Activated T-helper 2 cell treated with anti-CD3 and anti-CD28 coated beads, Interferon-gamma antibody, Interleukin-2, Interleukin-4, amounts not matched to agents 10 μg/mL and 5 μg/mL and 100 μg/mL, durations not matched to agents 14 hours and 24 hours and 36 hours (primary cell): ENCODE measurements around the gene IL15. TPM values are rescaled to one million over a fixed set of nuclear protein-coding genes. Genes with fewer than 3 reads are reported as not detected.
"Not testable (repeated sequence)": the region's sequence is repeated elsewhere in the genome, so short reads cannot be mapped to it uniquely, and the experiment has no call there.

Source experiments
- DNase-seq: peaks from one replicate; pipeline ENCODE4 v3.0.0; 2021; ENCODE audit warnings: low spot score
- H3K27ac Mint-ChIP-seq: one replicate; pipeline ENCODE4 v1.8.0; 2021; ENCODE audit warnings: mixed read lengths
- H3K27me3 Mint-ChIP-seq: one replicate; pipeline ENCODE4 v1.8.0; 2021; ENCODE audit warnings: low read depth, mixed read lengths
- H3K36me3 Mint-ChIP-seq: one replicate; pipeline ENCODE4 v1.8.0; 2021; ENCODE audit warnings: low read depth, mixed read lengths
- H3K4me1 Mint-ChIP-seq: one replicate; pipeline ENCODE4 v1.8.0; 2021; ENCODE audit warnings: low read depth, mixed read lengths
- H3K4me3 Mint-ChIP-seq: one replicate; pipeline ENCODE4 v1.8.0; 2021; ENCODE audit warnings: low read depth, mild to moderate bottlenecking, moderate library complexity, mixed read lengths
- H3K9me3 Mint-ChIP-seq: one replicate; pipeline ENCODE4 v1.8.0; 2021; ENCODE audit warnings: mixed read lengths
- intact Hi-C: fragments of 100-400 bp; cut with micrococcal nuclease; formaldehyde crosslinking; loops from one replicate; pipeline ENCODE4 v1.15.1; 2023
- total RNA-seq: library from RNA; stranded (reverse); gene quantifications from 2 replicates; pipeline ENCODE4 v1.2.3, GENCODE V29; 2022

Gene IL15
- total RNA-seq, 1 donor from 2014 or later: 0.59 TPM

DNA sequence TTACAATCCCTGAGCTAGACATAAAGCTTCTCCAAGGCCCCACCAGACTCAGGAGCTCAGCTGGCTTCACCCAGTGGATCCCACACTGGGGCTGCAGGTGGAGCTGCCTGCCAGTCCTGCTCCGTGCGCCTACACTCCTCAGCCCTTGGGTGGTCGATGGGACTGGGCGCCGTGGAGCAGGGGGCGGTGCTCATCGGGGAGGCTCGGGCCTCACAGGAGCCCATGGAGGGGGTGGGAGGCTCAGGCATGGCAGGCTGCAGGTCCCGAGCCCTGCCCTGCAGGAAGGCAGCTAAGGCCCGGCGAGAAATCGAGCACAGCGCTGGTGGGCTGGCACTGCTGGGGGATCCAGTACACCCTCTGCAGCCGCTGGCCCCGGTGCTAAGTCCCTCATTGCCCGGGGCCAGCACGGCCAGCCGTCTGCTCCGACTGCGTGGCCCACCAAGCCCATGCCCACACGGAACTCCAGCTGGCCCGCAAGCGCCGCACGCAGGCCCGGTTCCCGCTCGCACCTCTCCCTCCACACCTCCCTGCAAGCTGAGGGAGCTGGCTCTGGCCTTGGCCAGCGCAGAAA lies 53.4 kb downstream of the IL15 start:
- H3K9me3 Mint-ChIP-seq, H3K27ac Mint-ChIP-seq, H3K36me3 Mint-ChIP-seq, DNase-seq, intact Hi-C loops, H3K27me3 Mint-ChIP-seq, H3K4me1 Mint-ChIP-seq, H3K4me3 Mint-ChIP-seq: not testable (repeated sequence)

DNA sequence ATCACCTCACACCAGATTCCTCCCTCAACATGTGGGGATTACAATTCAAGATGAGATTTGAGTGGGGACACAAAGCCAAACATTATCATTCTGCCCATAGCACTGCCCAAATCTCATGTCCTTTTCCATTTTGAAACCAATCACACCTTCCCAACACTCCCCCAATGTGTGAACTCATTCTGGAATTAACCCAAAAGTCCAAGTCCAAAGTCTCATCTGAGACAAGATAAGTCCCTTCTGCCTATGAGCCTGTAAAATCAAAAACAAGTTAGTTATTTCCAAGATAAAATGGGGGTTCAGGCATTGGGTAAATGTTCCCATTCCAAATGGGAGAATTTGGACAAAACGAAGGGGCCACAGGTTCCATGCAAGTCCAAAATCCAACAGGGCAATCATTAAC lies 54.9 kb downstream of the IL15 start:
- DNase-seq, H3K9me3 Mint-ChIP-seq, H3K4me1 Mint-ChIP-seq, H3K27me3 Mint-ChIP-seq, intact Hi-C loops, H3K4me3 Mint-ChIP-seq, H3K27ac Mint-ChIP-seq, H3K36me3 Mint-ChIP-seq: not testable (repeated sequence)

DNA sequence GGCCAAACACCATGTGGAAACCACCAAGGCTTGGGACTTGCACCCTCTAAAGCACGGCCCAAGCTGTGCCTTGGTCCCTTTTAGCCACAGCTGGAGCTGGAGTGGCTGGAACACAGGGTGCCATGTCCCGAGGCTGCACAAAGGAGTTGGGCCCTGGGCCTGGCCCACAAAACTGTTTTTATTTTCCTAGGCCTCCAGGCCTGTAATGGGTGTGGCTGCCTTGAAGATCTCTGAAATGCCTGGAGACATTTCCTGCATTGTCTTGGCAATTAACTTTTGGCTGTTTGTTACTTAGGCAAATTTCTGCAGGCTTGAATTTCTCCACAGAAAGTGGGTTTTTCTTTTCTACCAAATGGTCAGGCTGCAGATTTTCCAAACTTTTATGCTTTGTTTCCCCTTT lies 55.7 kb downstream of the IL15 start:
- no peaks in the 10 kb centered on the region for H3K9me3 Mint-ChIP-seq
- no peak overlapping the region for H3K27ac Mint-ChIP-seq
- no peaks in the 10 kb centered on the region for H3K4me1 Mint-ChIP-seq
- no peaks in the 10 kb centered on the region for H3K27me3 Mint-ChIP-seq
- no peaks in the 10 kb centered on the region for H3K36me3 Mint-ChIP-seq
- intact Hi-C loops: no loop called here
- no peak overlapping the region for H3K4me3 Mint-ChIP-seq
- DNase-seq: no peak

DNA sequence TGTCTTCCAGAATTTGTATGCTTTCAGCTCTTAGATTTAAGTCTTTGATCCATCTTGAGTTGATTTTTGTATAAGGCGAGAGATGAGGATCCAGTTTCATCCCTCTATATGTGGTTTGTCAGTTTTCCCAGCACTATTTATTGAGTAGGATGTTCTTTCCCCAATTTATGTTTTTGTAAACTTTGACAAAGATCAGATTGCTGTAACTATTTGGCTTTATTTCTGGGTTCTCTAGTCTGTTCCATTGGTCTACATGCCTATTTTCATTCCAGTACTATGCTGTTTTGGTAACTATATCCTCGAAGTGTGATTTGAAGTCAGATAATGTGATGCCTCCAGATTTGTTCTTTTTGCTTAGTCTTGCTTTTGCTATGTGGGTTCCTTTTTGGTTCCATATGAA lies 60.7 kb downstream of the IL15 start:
- Mint-ChIP-seq H3K27ac (no peak overlapping the region), H3K9me3 (no peaks in the 10 kb centered on the region), H3K4me3 (no peak overlapping the region), H3K4me1 (no peaks in the 10 kb centered on the region), H3K36me3 (no peaks in the 10 kb centered on the region), H3K27me3 (no peaks in the 10 kb centered on the region)
- DNase-seq: no peak
- intact Hi-C loops: no loop called here

DNA sequence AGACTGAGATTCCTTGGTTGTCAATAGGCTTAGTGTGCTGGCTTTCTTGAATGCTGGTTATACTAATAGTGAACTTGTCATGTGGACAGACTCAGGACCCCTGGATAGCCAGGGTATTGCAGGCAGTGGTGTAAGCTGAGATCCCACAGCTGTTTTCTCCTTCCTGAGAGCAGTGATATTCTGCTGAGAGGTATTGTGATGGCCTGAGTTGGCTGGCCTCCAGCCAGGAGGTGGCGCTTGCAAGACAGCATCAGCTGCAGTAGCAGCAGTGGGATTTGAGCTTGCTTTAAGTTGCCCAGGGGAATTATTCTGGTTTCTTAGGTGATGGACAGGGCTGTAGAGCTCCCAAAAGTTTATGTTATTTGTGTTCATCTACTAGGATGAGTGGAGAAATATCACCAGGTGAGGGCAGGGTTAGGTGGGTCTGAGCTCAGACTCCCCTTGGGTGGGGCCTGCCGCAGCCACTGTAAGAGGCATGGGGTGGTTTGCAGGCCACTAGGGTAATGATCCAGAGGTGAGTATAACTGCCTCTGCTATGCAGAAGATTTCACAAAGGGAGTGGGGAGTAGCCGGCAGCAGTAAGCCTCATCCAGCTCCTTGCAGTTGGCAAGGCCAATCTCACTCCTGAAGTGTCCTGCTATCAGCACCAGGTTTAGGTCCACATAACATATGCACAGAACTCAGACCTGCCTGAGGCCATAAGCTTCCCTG lies 66.2 kb downstream of the IL15 start:
- intact Hi-C loops: loop anchor here (2.0 kb wide), 1 partner anchor 1144 kb away; the partner anchor contains the start of gene INPP4B
- Mint-ChIP-seq H3K27me3 (no peaks in the 10 kb centered on the region), H3K4me3 (no peak overlapping the region), H3K27ac (no peak overlapping the region), H3K4me1 (peaks cover 3% of the 10 kb centered on the region), H3K9me3 (no peaks in the 10 kb centered on the region), H3K36me3 (no peaks in the 10 kb centered on the region)
- DNase-seq: no peak

DNA sequence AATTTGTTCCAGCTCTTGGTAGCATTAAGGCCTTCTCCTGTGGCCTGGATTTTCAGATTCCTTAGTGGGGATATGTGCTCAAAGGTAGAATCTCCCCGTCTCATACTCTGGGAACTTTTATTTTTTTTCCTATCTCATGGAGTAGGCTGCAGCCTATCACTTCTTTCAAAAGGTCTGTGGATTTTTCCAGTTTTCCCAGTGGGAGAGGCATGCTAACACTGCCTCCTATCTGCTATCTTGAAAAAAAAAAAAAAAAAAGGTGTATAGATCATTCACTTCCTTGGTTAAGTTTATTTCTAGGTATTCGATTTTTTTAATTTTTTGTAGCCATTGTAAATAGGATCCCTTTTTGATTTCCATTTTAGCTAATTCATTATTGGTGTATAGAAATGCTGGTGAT lies 67.1 kb downstream of the IL15 start:
- Mint-ChIP-seq H3K4me1 (peaks cover 3% of the 10 kb centered on the region), H3K27ac (no peak overlapping the region), H3K27me3 (no peaks in the 10 kb centered on the region), H3K9me3 (no peaks in the 10 kb centered on the region), H3K4me3 (no peak overlapping the region), H3K36me3 (no peaks in the 10 kb centered on the region)
- DNase-seq: no peak
- intact Hi-C loops: loop anchor here (2.0 kb wide), 1 partner anchor 1143 kb away; the partner anchor contains the start of gene INPP4B

DNA sequence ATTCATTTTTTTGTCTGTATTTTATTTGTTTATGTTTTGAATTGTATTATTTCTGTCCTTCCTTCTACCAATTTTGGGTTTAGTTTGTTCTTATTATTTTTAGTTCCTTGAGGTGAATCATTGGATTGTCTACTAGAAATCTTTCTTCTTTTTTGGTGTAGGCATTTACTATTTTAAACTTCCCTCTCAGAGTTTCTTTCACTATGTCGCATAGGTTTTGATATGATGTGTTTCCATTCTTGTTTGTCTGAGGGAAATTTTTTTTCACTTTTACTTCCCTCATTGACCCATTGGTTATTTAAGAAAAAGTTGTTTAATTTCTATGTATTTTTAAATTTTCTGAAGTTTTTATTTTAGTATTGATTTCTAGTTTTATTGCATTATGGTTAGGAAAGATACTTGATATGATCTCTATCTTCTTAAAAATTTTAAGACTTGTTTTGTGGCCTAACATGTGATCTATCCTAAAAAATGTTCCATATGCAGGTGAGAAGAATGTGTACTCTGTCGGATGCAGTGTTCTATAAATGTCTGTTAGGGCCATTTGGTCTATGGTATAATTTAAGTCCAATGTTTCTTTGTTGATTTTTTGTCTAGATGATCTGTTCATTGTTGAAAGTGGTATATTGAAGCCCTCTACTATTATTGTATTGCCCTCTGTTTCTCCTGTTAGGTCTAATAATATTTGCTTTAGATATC lies 68.8 kb downstream of the IL15 start:
- Mint-ChIP-seq H3K36me3 (no peaks in the 10 kb centered on the region), H3K4me1 (peaks cover 3% of the 10 kb centered on the region), H3K9me3 (no peaks in the 10 kb centered on the region), H3K27me3 (no peaks in the 10 kb centered on the region), H3K27ac (no peak overlapping the region), H3K4me3 (no peak overlapping the region)
- intact Hi-C loops: loop anchor here (5.0 kb wide), 1 partner anchor 67 kb away; no protein-coding TSS in a partner anchor
- no peak for DNase-seq

DNA sequence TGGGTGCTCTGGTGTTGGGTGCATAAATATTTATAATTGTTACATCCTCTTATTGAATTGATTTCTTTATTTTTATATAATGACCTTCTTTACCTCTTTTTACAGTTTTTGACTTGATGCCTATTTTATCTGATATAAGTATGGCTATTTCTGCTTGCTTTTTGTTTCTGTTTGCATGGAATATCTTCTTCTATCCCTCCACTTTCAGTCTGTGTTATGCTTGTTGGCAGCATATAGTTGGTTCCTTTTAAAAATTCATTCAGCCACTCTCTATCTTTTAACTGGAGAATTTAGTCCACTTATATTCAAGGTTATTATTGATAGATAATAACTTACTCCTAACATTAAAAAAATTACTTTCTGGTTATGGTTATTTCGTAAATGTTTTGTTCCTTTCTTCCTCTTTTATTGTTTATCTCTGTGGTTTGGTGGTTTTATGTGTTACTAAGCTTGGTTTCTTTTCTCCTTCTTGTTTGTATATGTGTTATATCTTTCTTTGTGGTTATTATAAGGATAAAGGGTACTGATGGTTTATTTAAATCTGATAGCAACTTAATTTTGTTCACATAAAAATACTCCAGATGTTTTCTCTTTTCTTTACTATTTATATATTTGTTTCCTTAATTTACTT lies 69.5 kb downstream of the IL15 start:
- H3K36me3 Mint-ChIP-seq: no peaks in the 10 kb centered on the region
- H3K9me3 Mint-ChIP-seq: no peaks in the 10 kb centered on the region
- no peak for DNase-seq
- intact Hi-C loops: loop anchor here (5.0 kb wide), 1 partner anchor 66 kb away; no protein-coding TSS in a partner anchor
- H3K27ac Mint-ChIP-seq: no peak overlapping the region
- H3K4me1 Mint-ChIP-seq: peaks cover 3% of the 10 kb centered on the region
- H3K4me3 Mint-ChIP-seq: no peak overlapping the region
- H3K27me3 Mint-ChIP-seq: no peaks in the 10 kb centered on the region

DNA sequence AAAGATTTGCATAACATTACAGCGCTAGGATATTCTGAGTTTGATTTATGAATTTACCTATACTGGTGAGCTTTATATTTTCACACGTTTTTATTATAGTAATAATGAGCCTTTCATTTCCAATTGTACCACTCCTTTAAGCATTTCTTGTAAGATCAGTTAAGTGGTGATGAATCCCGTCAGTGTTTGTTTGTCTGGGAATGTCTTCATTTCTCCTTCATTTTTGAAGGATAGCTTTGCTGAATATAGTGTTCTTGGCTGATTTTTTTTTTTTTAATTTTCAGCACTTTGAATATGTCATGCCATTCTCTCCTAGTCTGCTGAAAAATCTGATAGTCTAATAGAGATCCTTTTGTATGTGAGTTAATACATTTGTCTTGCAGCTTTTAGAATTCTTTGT lies 70.1 kb downstream of the IL15 start:
- Mint-ChIP-seq H3K4me1 (peaks cover 3% of the 10 kb centered on the region), H3K9me3 (no peaks in the 10 kb centered on the region), H3K36me3 (no peaks in the 10 kb centered on the region), H3K4me3 (no peak overlapping the region), H3K27ac (no peak overlapping the region), H3K27me3 (no peaks in the 10 kb centered on the region)
- intact Hi-C loops: loop anchor here (5.0 kb wide), 1 partner anchor 66 kb away; no protein-coding TSS in a partner anchor
- DNase-seq: no peak

DNA sequence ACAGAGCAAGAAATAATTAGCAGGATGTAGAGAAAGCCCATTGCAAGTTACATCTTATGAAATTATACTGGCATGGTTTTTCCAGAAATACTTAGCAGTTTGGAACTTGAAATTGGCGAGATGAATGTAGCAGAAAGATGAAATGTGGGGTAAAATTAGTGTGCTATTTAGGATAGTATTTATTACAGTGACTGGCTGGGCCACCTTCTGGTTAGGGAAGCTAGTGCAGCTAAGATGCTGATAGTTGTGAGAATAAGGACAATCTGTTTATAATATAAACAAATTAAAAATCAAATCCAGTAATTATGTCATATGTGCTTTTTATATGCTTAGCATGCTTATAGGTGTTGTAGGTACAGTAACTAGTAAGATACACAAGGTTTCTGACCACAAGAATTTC lies 74.8 kb downstream of the IL15 start:
- DNase-seq: no peak
- Mint-ChIP-seq H3K4me3 (no peak overlapping the region), H3K27me3 (no peaks in the 10 kb centered on the region), H3K4me1 (no peaks in the 10 kb centered on the region), H3K36me3 (no peaks in the 10 kb centered on the region), H3K27ac (no peak overlapping the region), H3K9me3 (no peaks in the 10 kb centered on the region)
- intact Hi-C loops: no loop called here

DNA sequence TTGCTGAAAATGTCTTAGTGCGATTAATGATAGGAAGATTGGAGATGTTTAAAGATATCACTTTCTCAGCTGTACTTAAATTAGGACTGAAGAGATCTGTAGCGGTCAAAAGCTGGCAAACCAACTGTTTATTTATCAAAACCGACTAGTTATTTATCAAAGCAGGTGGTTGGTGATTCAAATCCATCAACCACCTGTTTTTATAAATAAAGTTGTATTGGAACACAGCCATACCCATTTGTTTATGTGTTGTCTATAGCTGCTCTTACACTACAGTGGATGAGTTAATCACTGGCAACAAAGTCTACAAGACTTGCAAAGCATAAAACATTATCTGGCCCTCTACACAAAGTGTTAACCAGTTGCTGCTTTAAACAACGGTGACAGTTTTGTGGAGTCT lies 76.8 kb downstream of the IL15 start:
- DNase-seq: no peak
- Mint-ChIP-seq H3K4me3 (no peak overlapping the region), H3K27ac (no peak overlapping the region), H3K9me3 (no peaks in the 10 kb centered on the region), H3K36me3 (no peaks in the 10 kb centered on the region), H3K4me1 (no peaks in the 10 kb centered on the region), H3K27me3 (no peaks in the 10 kb centered on the region)
- intact Hi-C loops: no loop called here

DNA sequence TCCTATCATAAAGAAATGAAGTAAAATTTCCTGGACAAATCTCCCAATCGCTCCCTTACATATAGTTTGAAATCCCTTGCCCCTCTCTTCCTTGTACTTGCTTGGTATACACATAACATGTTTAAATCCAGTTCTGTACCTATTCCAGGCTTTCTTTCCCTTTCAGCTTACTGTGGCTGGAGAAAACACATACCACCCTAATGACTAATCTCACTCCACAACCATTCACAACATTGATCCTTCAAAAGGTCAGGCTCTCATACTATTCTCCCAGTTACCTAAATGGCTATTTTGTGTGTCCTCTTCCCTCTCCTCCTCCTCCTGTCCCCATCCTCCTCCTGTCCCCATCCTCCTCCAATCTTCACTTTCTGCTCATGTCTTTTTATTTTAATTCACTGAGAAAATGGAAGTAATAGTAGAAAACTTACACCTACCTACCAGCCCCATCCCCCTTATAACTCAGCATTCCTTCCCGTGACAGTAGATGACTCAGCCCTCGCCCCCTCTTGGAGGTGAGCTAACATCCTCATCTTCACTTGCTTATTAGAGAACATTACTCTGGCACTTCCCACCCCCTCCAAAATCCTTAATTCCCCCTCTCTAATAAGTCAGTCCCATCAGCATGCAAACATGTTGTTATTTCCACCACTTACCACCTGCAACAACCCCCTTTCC lies 77.5 kb downstream of the IL15 start:
- no peak overlapping the region for H3K4me3 Mint-ChIP-seq
- H3K27ac Mint-ChIP-seq: no peak overlapping the region
- intact Hi-C loops: no loop called here
- H3K4me1 Mint-ChIP-seq: no peaks in the 10 kb centered on the region
- H3K27me3 Mint-ChIP-seq: no peaks in the 10 kb centered on the region
- H3K9me3 Mint-ChIP-seq: no peaks in the 10 kb centered on the region
- no peak for DNase-seq
- H3K36me3 Mint-ChIP-seq: no peaks in the 10 kb centered on the region
